ENCODE data around the gene CWC22.

GRCh38 chr2:179990676-179991317, 16.3 kb downstream of the CWC22 start:
- TF ChIP-seq FOXM1 (IDR thresholded peaks at IDR 0.05; ENCODE audit: borderline replicate concordance), result no peak
- no peak for TF ChIP-seq TARDBP (IDR thresholded peaks at IDR 0.05)
- TF ChIP-seq FOXA1 (IDR thresholded peaks at IDR 0.05), result no peak
- TF ChIP-seq ARNT (IDR thresholded peaks at IDR 0.05), result no peak
- no peak for TF ChIP-seq NFRKB (IDR thresholded peaks at IDR 0.05)
- no peak for TF ChIP-seq ELF4 (IDR thresholded peaks at IDR 0.05)
- no peak for TF ChIP-seq SP1 (IDR thresholded peaks at IDR 0.05)
- TF ChIP-seq ZNF384 (IDR thresholded peaks at IDR 0.05), result no peak

Data from HEK293T (cell line).